Ecto neural progenitor cell (in vitro differentiated cells): ENCODE results near the gene DDN.
A peak's percentile ranks its signal among the peaks of the same experiment; 100 is the strongest.

Experiments used
- DNase-seq: peaks from one replicate; pipeline ENCODE4 v3.0.0-alpha.2; 2018; ENCODE audit warnings: low spot score

Gene DDN

DNA sequence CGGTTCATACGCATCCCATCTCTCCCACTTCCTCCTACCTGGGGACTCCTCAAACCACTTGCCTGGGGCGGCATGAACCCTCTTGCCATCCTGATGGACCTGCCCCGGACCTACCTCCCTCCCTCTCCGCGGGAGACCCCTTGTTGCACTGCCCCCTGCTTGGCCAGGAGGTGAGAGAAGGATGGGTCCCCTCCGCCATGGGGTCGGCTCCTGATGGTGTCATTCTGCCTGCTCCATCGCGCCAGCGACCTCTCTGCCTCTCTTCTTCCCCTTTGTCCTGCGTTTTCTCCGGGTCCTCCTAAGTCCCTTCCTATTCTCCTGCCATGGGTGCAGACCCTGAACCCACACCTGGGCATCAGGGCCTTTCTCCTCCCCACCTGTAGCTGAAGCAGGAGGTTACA is 17.4 kb downstream of the DDN start:
- peak; percentile 61 for DNase-seq

GRCh38 chr12:48980953-48981756 is 18.0 kb downstream of the DDN start:
- DNase-seq, result peak; percentile 76

GRCh38 chr12:48980389-48980952 is 18.7 kb downstream of the DDN start:
- peak; percentile 81 for DNase-seq

GRCh38 chr12:48979602-48980388 is 19.4 kb downstream of the DDN start:
- DNase-seq, result peak; percentile 71

- DNase-seq, result peak; percentile 67
Measured at GRCh38 chr12:48978741-48979601, 20.2 kb downstream of the DDN start.

- DNase-seq, result no peak
Measured at GRCh38 chr12:48978291-48978740, 20.9 kb downstream of the DDN start, which contains the start of gene WNT1. TSS of gene WNT1 (plus strand) at chr12:48978322. CDS start at chr12:48978651, 329 bp downstream.

GRCh38 chr12:48977290-48978281 is 21.6 kb downstream of the DDN start:
- peak; percentile 91 for DNase-seq

GRCh38 chr12:48973941-48974673 is 25.1 kb downstream of the DDN start:
- peak; percentile 91 for DNase-seq

DNA sequence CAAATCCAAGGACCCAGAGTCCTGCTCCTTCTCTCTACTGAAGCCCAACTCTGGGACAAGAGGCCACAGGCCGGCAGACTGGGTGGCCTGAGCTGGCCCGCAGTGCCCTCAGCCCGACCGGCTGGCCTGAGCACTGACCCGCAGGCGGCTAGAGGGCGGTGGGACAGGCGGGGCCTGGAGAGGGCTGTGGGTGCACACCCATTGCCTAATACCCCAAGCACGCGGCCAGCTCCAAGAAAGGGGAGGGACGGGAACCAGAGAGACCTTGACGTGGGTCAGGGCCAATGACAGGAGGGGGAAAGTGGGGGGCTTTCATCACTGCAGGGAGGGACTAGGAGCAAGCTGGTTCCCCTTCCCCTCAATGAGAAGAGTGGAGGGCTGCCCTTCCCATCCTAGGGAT is 25.6 kb downstream of the DDN start:
- DNase-seq, result peak; percentile 72

DNA sequence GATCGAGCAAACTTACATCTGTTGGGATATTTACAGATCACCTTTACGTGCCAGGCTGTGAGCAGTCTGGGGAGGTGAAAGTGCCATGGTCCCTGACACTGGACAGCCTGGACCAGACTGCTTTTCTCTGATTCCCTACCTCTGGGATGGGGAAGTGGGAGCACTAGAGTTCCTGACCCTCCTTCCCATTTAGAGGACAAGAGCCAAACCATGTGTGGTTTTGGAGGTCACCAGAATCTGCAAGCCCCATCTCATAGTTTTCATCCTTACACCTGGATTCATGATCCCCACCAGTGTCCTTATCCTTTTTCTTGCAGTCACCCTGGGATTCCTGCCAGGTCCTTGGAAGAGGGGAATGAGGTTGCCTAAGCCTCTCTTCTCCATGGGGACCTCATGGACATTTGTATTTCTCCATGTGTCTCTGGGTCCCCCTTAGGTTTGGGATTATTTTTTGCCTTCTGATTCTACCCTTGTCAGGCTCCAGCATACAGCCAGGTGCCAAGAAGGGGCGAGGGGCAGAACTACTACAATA is 26.2 kb downstream of the DDN start:
- no peak for DNase-seq

DNA sequence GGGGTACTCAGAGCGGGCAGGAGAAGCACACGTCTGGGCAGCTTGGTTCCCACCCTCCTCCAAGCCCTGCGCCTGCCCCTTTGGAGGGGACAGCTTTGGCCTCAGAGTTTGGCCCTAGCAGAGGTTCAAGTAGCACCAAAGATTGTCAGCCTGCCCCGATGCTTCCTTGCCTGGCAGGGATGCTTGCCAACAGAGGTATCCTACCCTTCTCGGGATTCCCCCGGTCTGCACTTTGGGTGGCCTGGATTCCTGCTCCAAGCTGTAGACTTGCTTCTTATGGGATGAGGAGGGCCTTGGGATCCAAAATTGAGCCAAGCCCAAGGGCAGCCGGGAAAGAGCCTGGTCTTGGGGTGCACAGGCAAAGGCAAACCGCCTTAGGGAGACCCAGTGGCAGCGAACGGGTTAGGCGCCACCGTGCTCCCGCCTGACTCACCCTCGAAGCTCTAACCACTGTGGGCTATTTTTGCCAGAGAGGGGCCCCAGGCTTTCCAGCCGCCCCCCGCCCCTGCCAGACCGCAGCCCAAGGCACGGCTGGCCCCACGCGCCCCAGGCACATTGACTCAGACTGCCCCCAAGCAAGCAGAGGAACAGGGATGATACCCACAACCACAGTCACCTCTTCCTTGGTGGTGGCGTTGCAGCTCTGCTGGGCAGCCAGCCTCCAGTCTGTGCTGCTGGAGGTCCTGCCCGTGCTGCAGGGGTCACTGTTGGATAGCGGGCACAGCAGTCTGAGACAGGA is 26.8 kb downstream of the DDN start:
- no peak for DNase-seq

GRCh38 chr12:48970702-48971334 is 28.4 kb downstream of the DDN start:
- no peak for DNase-seq

DNA sequence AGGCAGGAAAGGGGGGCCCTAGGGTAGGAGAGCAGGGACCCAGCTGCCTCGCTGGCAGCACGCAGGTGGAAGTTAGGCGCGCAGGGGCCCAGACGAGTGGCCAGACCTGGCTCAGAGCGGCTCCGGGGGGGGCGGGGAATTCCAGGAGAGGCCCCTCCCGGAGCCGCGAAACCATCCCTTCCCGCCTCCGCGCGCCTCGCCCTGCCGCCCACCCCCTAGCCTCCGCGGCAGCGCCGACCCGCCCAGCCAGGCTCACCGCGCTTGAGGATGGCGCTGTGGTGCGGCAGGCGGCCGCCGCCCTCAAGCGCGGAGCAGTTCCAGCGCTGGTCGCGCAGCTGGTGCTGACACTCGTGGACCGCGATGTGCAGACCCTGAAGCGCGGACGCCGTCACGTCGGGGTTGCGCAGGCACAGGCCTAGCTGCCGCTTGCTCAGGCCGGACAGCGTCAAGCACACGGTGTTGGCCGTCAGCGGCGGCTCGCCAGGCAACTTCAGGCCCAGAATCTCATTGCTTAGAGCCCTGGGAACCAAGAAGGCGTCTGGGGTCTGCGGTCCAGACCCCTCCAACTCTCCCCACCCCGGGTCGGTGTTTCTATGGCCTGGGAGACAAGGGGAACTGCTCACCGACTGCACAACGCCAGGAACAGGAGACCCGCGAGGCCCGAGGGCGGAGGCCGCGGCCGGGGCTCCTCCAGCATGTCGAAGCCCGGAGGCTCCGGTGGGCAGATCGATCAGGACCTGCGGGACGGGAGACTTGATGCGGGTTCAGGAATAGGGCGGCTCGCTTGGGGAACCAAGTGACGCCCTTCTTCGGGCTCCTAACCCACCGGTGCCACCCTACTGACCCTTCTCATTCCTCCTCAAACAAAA is 29.1 kb downstream of the DDN start:
- peak; percentile 80 for DNase-seq

- no peak for DNase-seq
Measured at GRCh38 chr12:48969160-48969771, 29.9 kb downstream of the DDN start.

DNA sequence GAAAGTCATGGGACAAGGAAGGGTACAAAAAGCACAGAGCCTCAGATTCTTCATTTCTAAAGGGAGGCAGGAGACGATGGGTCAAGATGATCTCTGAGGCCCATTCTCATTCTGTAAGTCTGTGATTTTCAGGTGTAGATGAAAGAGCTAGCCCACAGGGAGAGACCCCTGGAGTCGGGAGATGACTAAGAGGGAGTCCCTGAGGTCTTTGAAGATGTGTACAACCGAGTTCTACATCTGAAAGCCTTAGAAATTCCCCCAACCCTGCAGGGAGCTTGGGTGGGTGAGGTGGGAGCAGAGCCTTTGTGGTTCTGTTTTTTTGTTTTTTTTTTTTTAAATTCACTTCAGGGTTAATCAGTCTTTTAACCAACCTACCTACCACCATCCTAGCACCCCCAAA is 30.7 kb downstream of the DDN start:
- DNase-seq, result no peak

GRCh38 chr12:48967991-48968390 is 31.2 kb downstream of the DDN start:
- no peak for DNase-seq
